Endothelial cell (in vitro differentiated cells): ENCODE data around the gene ST3GAL2. TPM values are rescaled to one million over a fixed set of nuclear protein-coding genes. Genes with fewer than 3 reads are reported as not detected.

Experiments used
- DNase-seq: peaks from one replicate; pipeline ENCODE4 v3.0.0; 2021; ENCODE audit warnings: low spot score
- H3K27ac Mint-ChIP-seq: one replicate; pipeline ENCODE4 v1.8.0; 2021; ENCODE audit warnings: mixed read lengths, inconsistent platforms; ENCODE audit not compliant: unreplicated experiment
- H3K27me3 Mint-ChIP-seq: one replicate; pipeline ENCODE4 v1.8.0; 2021; ENCODE audit warnings: mild to moderate bottlenecking, moderate library complexity, mixed read lengths, inconsistent platforms; ENCODE audit not compliant: unreplicated experiment
- H3K36me3 Mint-ChIP-seq: one replicate; pipeline ENCODE4 v1.8.0; 2021; ENCODE audit warnings: mild to moderate bottlenecking, low read depth, mixed read lengths, inconsistent platforms; ENCODE audit not compliant: unreplicated experiment
- H3K4me1 Mint-ChIP-seq: one replicate; pipeline ENCODE4 v1.8.0; 2021; ENCODE audit warnings: mild to moderate bottlenecking, mixed read lengths, inconsistent platforms; ENCODE audit not compliant: unreplicated experiment
- H3K4me3 Mint-ChIP-seq: one replicate; pipeline ENCODE4 v1.8.0; 2021; ENCODE audit warnings: mild to moderate bottlenecking, mixed read lengths, inconsistent platforms; ENCODE audit not compliant: unreplicated experiment
- H3K9me3 Mint-ChIP-seq: one replicate; pipeline ENCODE4 v1.8.0; 2021; ENCODE audit warnings: mixed read lengths, inconsistent platforms; ENCODE audit not compliant: unreplicated experiment
- total RNA-seq: library from RNA; stranded (reverse); fragmentation: NEBNext Ultra II Directional; extraction: Animal tissue kit (Norgen Biotek cat#: 25700); gene quantifications from one replicate; pipeline ENCODE4 v1.2.1, GENCODE V29; 2021; ENCODE audit not compliant: unreplicated experiment
- TF ChIP-seq, protein P1 (sequence below): fragments of 200-600 bp; sonication (generic); IDR thresholded peaks from one replicate; pipeline ENCODE4 v1.5.0; 2021; ENCODE audit warnings: antibody characterized with exemption; ENCODE audit not compliant: unreplicated experiment

The ST3GAL2 gene
- total RNA-seq, 1 donor from 2014 or later, result 87.0 TPM

DNA sequence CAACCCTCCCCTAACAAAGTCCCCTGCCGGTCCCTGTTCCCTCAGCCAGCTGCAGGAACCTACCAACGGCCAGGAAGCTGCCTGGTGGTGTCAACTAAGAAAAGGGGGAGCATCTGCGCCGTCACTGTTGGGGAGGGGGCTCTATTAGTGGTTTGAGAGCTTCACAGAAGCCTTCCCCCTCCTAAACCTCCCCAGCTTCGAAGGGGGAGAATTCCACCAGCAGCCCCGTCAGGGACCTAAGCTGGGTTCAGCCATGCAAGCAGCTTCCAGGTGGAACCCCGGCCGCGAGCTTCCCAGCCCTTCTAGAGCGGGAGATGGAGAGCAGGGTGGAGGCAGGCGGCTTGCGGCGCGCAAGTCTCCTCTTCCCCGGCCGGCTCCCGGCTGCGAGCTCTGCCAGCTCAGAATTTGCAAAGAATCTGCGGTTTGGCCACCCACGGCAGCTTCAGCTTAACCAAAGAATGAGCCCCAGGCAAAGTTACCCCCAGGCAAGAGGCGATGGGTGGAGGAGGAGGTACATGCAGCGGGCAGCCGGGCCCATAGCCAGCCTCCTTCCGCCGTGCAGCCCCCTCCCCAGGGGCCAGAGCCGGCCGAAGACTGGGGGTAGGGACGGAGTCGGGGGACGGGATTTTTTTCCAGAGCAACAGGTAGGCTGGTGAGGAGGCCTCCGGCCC is 58.5 kb downstream of the ST3GAL2 start:
- TF ChIP-seq, protein P1, sequence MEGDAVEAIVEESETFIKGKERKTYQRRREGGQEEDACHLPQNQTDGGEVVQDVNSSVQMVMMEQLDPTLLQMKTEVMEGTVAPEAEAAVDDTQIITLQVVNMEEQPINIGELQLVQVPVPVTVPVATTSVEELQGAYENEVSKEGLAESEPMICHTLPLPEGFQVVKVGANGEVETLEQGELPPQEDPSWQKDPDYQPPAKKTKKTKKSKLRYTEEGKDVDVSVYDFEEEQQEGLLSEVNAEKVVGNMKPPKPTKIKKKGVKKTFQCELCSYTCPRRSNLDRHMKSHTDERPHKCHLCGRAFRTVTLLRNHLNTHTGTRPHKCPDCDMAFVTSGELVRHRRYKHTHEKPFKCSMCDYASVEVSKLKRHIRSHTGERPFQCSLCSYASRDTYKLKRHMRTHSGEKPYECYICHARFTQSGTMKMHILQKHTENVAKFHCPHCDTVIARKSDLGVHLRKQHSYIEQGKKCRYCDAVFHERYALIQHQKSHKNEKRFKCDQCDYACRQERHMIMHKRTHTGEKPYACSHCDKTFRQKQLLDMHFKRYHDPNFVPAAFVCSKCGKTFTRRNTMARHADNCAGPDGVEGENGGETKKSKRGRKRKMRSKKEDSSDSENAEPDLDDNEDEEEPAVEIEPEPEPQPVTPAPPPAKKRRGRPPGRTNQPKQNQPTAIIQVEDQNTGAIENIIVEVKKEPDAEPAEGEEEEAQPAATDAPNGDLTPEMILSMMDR, result no peak
- DNase-seq, result peak; percentile 48
- Mint-ChIP-seq H3K27ac (peak overlapping the region; percentile 61), H3K27me3 (peaks cover 8% of the 10 kb centered on the region), H3K4me1 (peaks cover 16% of the 10 kb centered on the region), H3K9me3 (no peaks in the 10 kb centered on the region), H3K4me3 (peak overlapping the region; percentile 87), H3K36me3 (peaks cover 23% of the 10 kb centered on the region)

DNA sequence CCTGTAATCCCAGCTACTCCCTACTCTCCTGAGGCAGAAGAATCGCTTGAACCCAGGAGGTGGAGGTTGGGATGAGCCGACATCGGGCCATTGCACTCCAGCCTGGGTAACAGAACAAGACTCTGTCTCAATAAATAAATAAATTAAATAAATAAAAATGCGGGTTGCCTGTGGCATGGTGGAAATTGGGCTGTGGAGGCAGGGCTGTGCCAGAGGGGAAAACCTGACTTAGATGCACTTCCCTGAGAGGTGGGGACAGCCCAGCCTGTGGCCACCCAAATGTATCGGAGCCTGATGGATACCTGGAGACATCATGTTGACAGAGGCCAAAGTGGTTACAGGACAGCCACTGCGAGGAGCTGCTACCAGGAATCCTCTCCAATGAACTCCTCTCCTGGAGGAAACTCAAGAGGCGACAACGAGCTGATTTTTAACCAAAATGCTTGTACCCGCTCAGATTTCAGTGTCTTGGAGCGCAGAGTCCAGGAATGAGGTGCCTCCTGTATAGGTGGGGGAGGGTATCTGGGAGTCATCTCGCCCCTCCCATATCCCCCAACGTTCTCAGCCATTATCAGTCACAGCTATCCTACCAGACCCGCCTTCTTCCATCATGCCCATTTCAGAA is 59.9 kb downstream of the ST3GAL2 start:
- Mint-ChIP-seq H3K36me3 (peaks cover 22% of the 10 kb centered on the region), H3K9me3 (no peaks in the 10 kb centered on the region), H3K4me3 (no peak overlapping the region), H3K27ac (no peak overlapping the region), H3K4me1 (peaks cover 15% of the 10 kb centered on the region), H3K27me3 (peaks cover 8% of the 10 kb centered on the region)
- no peak for DNase-seq
- TF ChIP-seq, protein P1, result no peak

DNA sequence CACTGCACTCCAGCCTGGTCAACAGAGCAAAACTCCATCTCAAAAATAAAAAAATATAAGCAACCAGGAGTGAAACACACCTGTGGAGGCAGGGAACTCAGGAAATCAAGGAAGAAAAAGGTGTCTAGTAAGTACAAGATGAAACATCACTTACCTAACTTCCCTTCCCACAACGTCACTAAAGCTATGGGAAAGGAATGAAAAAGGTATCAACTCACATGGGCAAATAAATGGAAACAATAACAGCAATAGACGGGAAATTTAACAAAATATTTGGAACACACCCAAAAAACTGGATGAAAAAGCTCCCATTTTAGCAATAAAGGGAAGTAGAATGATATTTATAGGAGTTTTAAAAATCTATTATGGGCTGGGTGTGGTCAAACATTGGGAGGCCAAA is 61.1 kb downstream of the ST3GAL2 start:
- Mint-ChIP-seq H3K4me3 (no peak overlapping the region), H3K4me1 (peaks cover 8% of the 10 kb centered on the region), H3K9me3 (no peaks in the 10 kb centered on the region), H3K27ac (no peak overlapping the region), H3K36me3 (peaks cover 20% of the 10 kb centered on the region), H3K27me3 (peaks cover 7% of the 10 kb centered on the region)
- TF ChIP-seq, protein P1, result no peak
- DNase-seq, result no peak

DNA sequence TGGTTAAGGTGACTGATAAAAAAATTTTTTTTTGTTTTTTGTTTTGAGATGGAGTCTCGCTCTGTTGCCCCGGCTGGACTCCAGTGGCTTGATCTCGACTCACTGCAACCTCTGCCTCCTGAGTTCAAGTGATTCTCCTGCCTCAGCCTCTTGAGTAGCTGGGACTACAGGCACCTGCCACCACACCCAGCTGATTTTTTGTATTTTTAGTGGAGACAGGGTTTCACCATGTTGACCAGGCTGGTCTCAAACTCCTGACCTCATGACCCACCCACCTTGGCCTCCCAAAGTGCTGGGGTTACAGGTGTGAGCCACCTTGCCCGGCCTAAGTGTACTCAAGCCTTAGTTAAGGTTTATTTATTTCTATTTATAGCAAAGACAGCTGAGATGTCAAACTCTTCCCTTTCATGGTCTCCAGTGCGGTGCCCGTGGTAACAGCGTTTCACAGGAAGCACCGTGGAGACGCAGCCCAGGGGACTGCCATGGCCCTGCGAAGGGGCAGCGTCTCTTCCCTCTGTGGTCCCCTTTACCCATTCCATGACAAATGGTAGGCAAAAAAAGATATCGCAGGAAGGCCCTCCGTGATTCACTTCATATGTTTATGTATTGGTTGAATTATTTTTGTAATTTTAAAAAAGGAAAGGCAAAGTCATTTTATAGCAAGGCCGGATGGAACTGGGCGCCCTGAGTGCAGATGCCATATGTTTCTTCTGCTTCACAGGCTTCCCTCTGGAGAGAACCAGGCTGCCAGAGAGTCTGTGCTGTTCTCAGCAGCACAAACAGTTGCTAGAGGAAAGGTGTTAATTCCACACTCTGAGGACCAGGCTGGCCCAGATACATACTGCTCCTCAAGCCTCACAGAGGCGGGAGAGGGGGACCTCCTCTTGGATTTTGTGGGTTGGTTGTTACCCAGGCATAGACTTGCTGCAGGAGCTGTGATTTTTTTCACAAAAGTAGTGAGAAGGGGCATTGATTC is 63.0 kb downstream of the ST3GAL2 start:
- no peak for DNase-seq
- Mint-ChIP-seq H3K4me3 (peak overlapping the region; percentile 15), H3K9me3 (no peaks in the 10 kb centered on the region), H3K27me3 (peaks cover 8% of the 10 kb centered on the region), H3K36me3 (peaks cover 29% of the 10 kb centered on the region), H3K27ac (peak overlapping the region; percentile 61), H3K4me1 (peaks cover 6% of the 10 kb centered on the region)
- TF ChIP-seq, protein P1, result no peak
